Measurements from ENCODE around the gene SGTA.

SGTA gene

DNA sequence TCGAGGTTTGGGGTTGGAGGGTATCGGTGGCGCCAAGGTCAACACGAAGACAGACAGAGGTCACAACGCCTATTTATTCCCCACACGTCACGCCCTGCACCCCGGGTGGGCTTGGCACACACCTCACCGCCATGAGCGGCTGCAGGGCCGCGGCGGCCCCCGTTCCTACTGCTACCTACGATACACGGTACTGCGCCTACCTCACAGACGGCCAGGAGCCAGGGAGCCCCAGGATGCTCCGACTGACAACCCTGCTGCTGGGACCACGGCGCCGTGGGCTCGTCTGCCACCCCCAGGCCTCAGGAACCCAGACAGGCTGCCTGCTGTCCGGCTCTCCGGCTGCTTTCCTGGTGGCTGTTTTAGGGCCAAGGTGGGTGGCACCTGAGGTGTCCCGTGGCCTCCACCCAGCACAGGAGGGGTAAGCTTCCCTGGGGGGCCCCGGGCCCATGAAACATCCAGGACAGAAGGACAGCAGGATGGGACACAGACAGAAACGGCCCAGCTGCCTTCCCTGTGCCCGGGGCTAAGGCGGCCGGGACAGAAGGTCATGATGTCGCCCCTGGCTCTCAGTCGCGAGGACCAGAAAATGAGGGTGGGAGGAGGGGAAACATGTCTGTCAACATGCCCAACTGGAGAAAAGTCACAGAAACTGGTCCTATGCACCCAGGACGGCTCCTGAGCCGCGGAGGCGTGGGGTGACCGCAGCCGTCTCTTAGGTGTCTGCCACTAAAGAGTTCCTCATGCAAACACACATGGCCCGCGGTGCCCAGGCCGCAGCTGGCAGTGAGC lies 28.2 kb downstream of the SGTA start:
- DNase-seq (ENCODE audit: low spot score), result no peak
- TF ChIP-seq, protein P1, sequence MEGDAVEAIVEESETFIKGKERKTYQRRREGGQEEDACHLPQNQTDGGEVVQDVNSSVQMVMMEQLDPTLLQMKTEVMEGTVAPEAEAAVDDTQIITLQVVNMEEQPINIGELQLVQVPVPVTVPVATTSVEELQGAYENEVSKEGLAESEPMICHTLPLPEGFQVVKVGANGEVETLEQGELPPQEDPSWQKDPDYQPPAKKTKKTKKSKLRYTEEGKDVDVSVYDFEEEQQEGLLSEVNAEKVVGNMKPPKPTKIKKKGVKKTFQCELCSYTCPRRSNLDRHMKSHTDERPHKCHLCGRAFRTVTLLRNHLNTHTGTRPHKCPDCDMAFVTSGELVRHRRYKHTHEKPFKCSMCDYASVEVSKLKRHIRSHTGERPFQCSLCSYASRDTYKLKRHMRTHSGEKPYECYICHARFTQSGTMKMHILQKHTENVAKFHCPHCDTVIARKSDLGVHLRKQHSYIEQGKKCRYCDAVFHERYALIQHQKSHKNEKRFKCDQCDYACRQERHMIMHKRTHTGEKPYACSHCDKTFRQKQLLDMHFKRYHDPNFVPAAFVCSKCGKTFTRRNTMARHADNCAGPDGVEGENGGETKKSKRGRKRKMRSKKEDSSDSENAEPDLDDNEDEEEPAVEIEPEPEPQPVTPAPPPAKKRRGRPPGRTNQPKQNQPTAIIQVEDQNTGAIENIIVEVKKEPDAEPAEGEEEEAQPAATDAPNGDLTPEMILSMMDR (IDR thresholded peaks at IDR 0.05; ENCODE audit: extremely low read depth, insufficient read depth, missing control alignments), result no peak
- in situ Hi-C loops (cut with MboI; ENCODE audit: low pct_unique_long_range_greater_than_20kb, low sequenced_read_pairs, unreplicated experiment), result loop anchor here (5.0 kb wide), 1 partner anchor 108 kb away; no protein-coding TSS in a partner anchor

DNA sequence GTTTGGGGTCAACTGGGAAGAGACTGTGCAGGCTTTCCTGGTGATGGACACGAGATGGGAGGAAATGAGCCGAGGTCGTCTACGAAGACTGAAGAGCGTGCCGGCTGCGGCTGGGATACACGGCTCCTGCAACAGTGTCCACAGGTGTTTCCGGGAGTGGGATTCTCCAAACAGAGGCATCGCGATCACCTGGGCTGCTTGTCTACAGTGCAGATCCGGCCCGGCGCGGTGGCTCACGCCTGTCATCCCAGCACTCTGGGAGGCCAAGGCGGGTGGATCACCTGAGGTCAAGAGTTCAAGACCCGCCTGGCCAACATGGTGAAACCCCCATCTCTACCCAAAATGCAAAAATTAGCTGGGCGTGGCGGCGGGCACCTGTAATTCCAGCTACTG lies 31.6 kb downstream of the SGTA start:
- in situ Hi-C loops (cut with MboI; ENCODE audit: low pct_unique_long_range_greater_than_20kb, low sequenced_read_pairs, unreplicated experiment), result loop anchor here (5.0 kb wide), 1 partner anchor 104 kb away; no protein-coding TSS in a partner anchor
- TF ChIP-seq, protein P1 (IDR thresholded peaks at IDR 0.05; ENCODE audit: extremely low read depth, insufficient read depth, missing control alignments), result no peak

DNA sequence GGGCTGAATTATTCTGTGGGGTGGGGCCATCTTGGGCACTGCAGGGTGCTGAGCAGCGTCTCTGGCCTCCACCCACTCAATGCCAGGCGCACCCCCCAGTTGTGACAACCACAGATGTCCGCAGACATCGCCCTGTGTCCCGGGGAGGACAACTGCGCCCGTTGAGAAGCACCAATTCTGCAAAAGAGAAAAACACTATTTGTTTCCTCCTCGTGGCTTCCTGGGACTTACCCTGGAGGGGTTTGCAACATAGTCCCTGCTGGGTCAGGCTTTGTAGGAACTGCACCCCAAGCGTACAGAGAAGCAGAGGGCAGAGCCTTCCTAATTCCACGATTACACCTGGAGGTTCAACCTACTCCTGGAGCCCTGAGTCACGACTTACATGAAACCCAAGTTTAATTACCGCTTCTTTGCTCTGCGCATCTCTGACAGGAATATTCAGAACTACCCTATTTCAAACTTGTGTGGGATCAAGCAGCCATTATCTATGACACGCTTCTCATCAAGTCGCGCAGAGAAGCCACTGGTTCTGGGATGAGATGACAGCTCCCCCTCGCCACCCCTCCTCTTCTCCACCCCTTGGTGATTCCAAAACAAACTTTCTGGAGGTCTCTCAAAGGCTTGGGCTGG lies 32.1 kb downstream of the SGTA start:
- no peak for DNase-seq (ENCODE audit: low spot score)
- in situ Hi-C loops (cut with MboI; ENCODE audit: low pct_unique_long_range_greater_than_20kb, low sequenced_read_pairs, unreplicated experiment), result loop anchor here (5.0 kb wide), 1 partner anchor 104 kb away; no protein-coding TSS in a partner anchor
- TF ChIP-seq, protein P1 (IDR thresholded peaks at IDR 0.05; ENCODE audit: extremely low read depth, insufficient read depth, missing control alignments), result no peak

More for the DNA sequence above, 31.6 kb downstream of the SGTA start:
- DNase-seq (ENCODE audit: low spot score), result no peak

DNA sequence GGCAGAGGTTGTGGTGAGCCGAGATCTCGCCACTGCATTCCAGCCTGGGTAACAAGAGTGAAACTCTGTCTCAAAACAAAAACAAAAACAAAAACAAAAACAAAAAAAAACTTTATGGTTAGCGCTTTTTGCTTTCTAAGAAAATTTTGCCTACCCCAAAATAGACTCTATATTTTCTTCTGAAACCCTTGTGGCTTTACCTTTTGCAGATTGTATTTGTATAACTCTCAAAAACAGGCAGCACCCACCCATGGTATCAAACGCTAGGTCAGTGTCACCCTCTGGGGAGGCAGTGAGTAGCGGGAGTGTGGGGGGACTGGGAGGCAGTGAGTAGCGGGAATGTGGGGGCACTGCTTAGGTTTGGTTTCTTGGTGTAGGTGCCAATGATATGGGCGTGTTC lies 35.7 kb downstream of the SGTA start:
- TF ChIP-seq, protein P1 (IDR thresholded peaks at IDR 0.05; ENCODE audit: extremely low read depth, insufficient read depth, missing control alignments), result no peak
- no peak for DNase-seq (ENCODE audit: low spot score)
- in situ Hi-C loops (cut with MboI; ENCODE audit: low pct_unique_long_range_greater_than_20kb, low sequenced_read_pairs, unreplicated experiment), result loop anchor here (5.0 kb wide), 1 partner anchor 80 kb away; no protein-coding TSS in a partner anchor

DNA sequence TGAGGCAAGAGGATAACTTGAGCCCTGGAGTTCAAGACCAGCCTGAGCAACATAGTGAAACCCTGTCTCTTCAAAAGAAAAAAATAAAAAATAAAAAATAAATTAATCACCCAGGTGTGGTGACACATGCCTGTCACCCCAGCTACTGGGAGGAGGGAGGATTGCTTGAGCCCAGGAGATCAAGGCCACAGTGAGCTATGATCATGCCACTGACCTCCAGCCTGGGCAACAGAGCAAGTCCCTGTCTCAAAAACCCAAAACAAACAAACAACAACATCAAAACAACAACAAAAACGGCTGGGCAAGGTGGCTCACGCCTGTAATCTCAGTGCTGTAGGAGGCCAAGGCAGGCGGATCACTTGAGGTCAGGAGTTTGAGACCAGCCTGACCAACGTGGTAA lies 39.0 kb downstream of the SGTA start:
- in situ Hi-C loops (cut with MboI; ENCODE audit: low pct_unique_long_range_greater_than_20kb, low sequenced_read_pairs, unreplicated experiment), result no loop called here
- TF ChIP-seq, protein P1 (IDR thresholded peaks at IDR 0.05; ENCODE audit: extremely low read depth, insufficient read depth, missing control alignments), result no peak
- DNase-seq (ENCODE audit: low spot score), result no peak

DNA sequence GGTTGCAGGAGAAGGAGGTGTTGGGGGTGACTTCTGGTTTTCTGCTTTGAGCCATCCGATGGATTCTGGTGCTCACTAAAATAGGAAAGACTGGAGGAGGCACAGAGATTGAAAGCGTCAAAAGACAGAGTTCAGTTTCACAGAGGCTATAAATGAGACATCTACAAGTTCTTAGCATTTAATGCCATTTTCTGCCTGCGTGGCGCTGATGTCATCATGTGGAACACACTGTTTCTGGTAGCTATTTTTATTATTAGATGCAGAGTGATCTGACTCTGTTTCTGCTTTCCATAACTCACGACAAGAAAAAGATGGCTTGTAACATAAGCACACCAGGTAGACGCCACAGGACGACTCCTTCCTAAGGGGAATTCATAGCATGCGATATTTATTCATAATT lies 40.0 kb downstream of the SGTA start:
- in situ Hi-C loops (cut with MboI; ENCODE audit: low pct_unique_long_range_greater_than_20kb, low sequenced_read_pairs, unreplicated experiment), result no loop called here
- TF ChIP-seq, protein P1 (IDR thresholded peaks at IDR 0.05; ENCODE audit: extremely low read depth, insufficient read depth, missing control alignments), result no peak
- DNase-seq (ENCODE audit: low spot score), result no peak
